ENCODE data around the gene MAGEF1. TPM values are rescaled to one million over a fixed set of nuclear protein-coding genes. Genes with fewer than 3 reads are reported as not detected.

Gene MAGEF1
- total and polyA plus RNA-seq, 2 of the 8 experiments (the other 6 are each of a cell fraction or from before 2014, with no cell fraction given): 26.5 to 56.7 TPM

GRCh38 chr3:184711493-184712247 lies at the start of gene MAGEF1 (continued):
- TF ChIP-seq, protein P1, sequence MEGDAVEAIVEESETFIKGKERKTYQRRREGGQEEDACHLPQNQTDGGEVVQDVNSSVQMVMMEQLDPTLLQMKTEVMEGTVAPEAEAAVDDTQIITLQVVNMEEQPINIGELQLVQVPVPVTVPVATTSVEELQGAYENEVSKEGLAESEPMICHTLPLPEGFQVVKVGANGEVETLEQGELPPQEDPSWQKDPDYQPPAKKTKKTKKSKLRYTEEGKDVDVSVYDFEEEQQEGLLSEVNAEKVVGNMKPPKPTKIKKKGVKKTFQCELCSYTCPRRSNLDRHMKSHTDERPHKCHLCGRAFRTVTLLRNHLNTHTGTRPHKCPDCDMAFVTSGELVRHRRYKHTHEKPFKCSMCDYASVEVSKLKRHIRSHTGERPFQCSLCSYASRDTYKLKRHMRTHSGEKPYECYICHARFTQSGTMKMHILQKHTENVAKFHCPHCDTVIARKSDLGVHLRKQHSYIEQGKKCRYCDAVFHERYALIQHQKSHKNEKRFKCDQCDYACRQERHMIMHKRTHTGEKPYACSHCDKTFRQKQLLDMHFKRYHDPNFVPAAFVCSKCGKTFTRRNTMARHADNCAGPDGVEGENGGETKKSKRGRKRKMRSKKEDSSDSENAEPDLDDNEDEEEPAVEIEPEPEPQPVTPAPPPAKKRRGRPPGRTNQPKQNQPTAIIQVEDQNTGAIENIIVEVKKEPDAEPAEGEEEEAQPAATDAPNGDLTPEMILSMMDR (IDR thresholded peaks at IDR 0.05; ENCODE audit: control extremely low read depth in 1 of 3, insufficient read depth in 1 of 3, low read depth in 1 of 3, low read length in 3 of 3): no peak
- TF ChIP-seq CHD2 (IDR thresholded peaks at IDR 0.05; ENCODE audit: low read length) (no peak), HDAC6 (IDR thresholded peaks at IDR 0.05; ENCODE audit: low read depth, low read length) (no peak), RNF2 (IDR thresholded peaks at IDR 0.05; ENCODE audit: borderline replicate concordance, low read depth, low read length, missing control alignments, poor library complexity, severe bottlenecking) (no peak), SIX5 (IDR thresholded peaks at IDR 0.05; ENCODE audit: low read depth, low read length) (no peak), ATF2 (IDR thresholded peaks at IDR 0.05; ENCODE audit: low read length) (no peak; the same call in 1 of the 2 replicates), JUND (IDR thresholded peaks at IDR 0.05; ENCODE audit: low read length) (0 out of 2 replicates have a peak, but pooled peaks have one; percentile 30), POLR2AphosphoS5 (IDR thresholded peaks at IDR 0.05; ENCODE audit: low read depth, low read length) (peak; percentile 79), EZH2 (IDR thresholded peaks at IDR 0.05; ENCODE audit: low read depth, low read length, severe bottlenecking) (no peak), HDAC2 (IDR thresholded peaks at IDR 0.05; ENCODE audit: borderline replicate concordance in 1 of 2, low read depth in 2 of 2, low read length in 2 of 2) (no peak), ASH2L (IDR thresholded peaks at IDR 0.05; ENCODE audit: low read length) (peak; percentile 61), MAX (IDR thresholded peaks at IDR 0.05) (peak; percentile 78), NRF1 (IDR thresholded peaks at IDR 0.05; ENCODE audit: low read depth, low read length) (peak; percentile 38; the same call in 1 of the 2 replicates), SUZ12 (IDR thresholded peaks at IDR 0.05; ENCODE audit: low read length) (no peak), TAF1 (IDR thresholded peaks at IDR 0.05; ENCODE audit: low read depth, low read length) (peak; percentile 93), RFX5 (IDR thresholded peaks at IDR 0.05; ENCODE audit: borderline replicate concordance, low read depth, low read length) (no peak), CHD1 (IDR thresholded peaks at IDR 0.05; ENCODE audit: low read depth, low read length) (no peak), CREB1 (IDR thresholded peaks at IDR 0.05) (peak; percentile 60), BRCA1 (IDR thresholded peaks at IDR 0.05; ENCODE audit: low read depth, low read length) (no peak)
